HG03571 (cell line): ENCODE data around the gene SAMD10.
A peak's percentile ranks its signal among the peaks of the same experiment; 100 is the strongest.

Experiments used
- ATAC-seq: cut with Tn5 transposase; IDR thresholded peaks from one replicate; pipeline ENCODE4 v1.9.1; 2021; ENCODE audit not compliant: unreplicated experiment

The SAMD10 gene

GRCh38 chr20:63957690-63958441, 21.6 kb downstream of the SAMD10 start:
- ATAC-seq: no peak

GRCh38 chr20:63957004-63957689, 22.3 kb downstream of the SAMD10 start:
- no peak for ATAC-seq

GRCh38 chr20:63956664-63957003, 22.8 kb downstream of the SAMD10 start:
- peak; percentile 5 for ATAC-seq

- ATAC-seq: peak; percentile 62
Measured at GRCh38 chr20:63955827-63956663, 23.4 kb downstream of the SAMD10 start, which contains the start of gene UCKL1. Gene UCKL1 (minus strand): TSS chr20:63956416. CDS start chr20:63956372, 44 bp downstream.

- ATAC-seq: peak; percentile 9
Measured at GRCh38 chr20:63955281-63955826, 24.1 kb downstream of the SAMD10 start.

- no peak for ATAC-seq
Measured at GRCh38 chr20:63953764-63954429, 25.5 kb downstream of the SAMD10 start.

GRCh38 chr20:63952769-63953168, 26.7 kb downstream of the SAMD10 start:
- ATAC-seq: no peak

GRCh38 chr20:63952210-63952535, 27.3 kb downstream of the SAMD10 start:
- ATAC-seq: no peak

GRCh38 chr20:63951398-63952209, 27.8 kb downstream of the SAMD10 start:
- ATAC-seq: no peak

- ATAC-seq: no peak
Measured at GRCh38 chr20:63950701-63951397, 28.6 kb downstream of the SAMD10 start.

- no peak for ATAC-seq
Measured at GRCh38 chr20:63947638-63948456, 31.6 kb downstream of the SAMD10 start.

GRCh38 chr20:63946986-63947637, 32.3 kb downstream of the SAMD10 start:
- no peak for ATAC-seq

GRCh38 chr20:63945921-63946920, 33.2 kb downstream of the SAMD10 start:
- no peak for ATAC-seq

GRCh38 chr20:63945031-63945658, 34.3 kb downstream of the SAMD10 start:
- no peak for ATAC-seq

- ATAC-seq: no peak
Measured at GRCh38 chr20:63944078-63944941, 35.1 kb downstream of the SAMD10 start.

GRCh38 chr20:63943808-63944077, 35.7 kb downstream of the SAMD10 start:
- ATAC-seq: no peak
